ENCODE results near the gene SLX1B.
A peak's percentile ranks its signal among the peaks of the same experiment; 100 is the strongest.
"Not testable (repeated sequence)": the region's sequence is repeated elsewhere in the genome, so short reads cannot be mapped to it uniquely, and the experiment has no call there.

SLX1B gene

GRCh38 chr16:29454269-29454668, at the start of gene SLX1B, which contains the start of gene BOLA2:
TSS of gene SLX1B (plus strand) at chr16:29454533.
TSS of gene BOLA2 (minus strand) at chr16:29454351. CDS start at chr16:29454253, 98 bp downstream.
- DNase-seq, result not testable (repeated sequence)

GRCh38 chr16:29405249-29405648, 49.1 kb upstream of the SLX1B start:
- not testable (repeated sequence) for DNase-seq

- DNase-seq, result not testable (repeated sequence)
Measured at GRCh38 chr16:29423587-29423986, 30.7 kb upstream of the SLX1B start.

GRCh38 chr16:29425390-29425789, 28.9 kb upstream of the SLX1B start:
- DNase-seq, result not testable (repeated sequence)

- DNase-seq, result not testable (repeated sequence)
Measured at GRCh38 chr16:29453754-29454153, 579 bp upstream of the SLX1B start.

GRCh38 chr16:29454828-29455227, 495 bp downstream of the SLX1B start:
- not testable (repeated sequence) for DNase-seq

- not testable (repeated sequence) for DNase-seq
Measured at GRCh38 chr16:29457660-29458059, 3.3 kb downstream of the SLX1B start.

- not testable (repeated sequence) for DNase-seq
Measured at GRCh38 chr16:29459706-29460646, 5.6 kb downstream of the SLX1B start, which contains the start of gene SULT1A4. TSS of gene SULT1A4 (plus strand) at chr16:29459913. CDS start at chr16:29461386, 1,473 bp downstream.

GRCh38 chr16:29460647-29461030, 6.3 kb downstream of the SLX1B start:
- not testable (repeated sequence) for DNase-seq

- DNase-seq, result not testable (repeated sequence)
Measured at GRCh38 chr16:29465985-29466824, 11.9 kb downstream of the SLX1B start.

- DNase-seq, result not testable (repeated sequence)
Measured at GRCh38 chr16:29466904-29467303, 12.6 kb downstream of the SLX1B start.

GRCh38 chr16:29467654-29468366, 13.5 kb downstream of the SLX1B start:
- DNase-seq, result not testable (repeated sequence)

- peak; percentile 19 for DNase-seq
Measured at GRCh38 chr16:29469660-29470059, 15.3 kb downstream of the SLX1B start.

- not testable (repeated sequence) for DNase-seq
Measured at GRCh38 chr16:29472065-29472464, 17.7 kb downstream of the SLX1B start.

- DNase-seq, result not testable (repeated sequence)
Measured at GRCh38 chr16:29482276-29482675, 27.9 kb downstream of the SLX1B start.

GRCh38 chr16:29506308-29506707, 52.0 kb downstream of the SLX1B start, which contains the start of gene NPIPB12:
TSS of gene NPIPB12 (minus strand) at chr16:29506408.
- DNase-seq, result not testable (repeated sequence)

Data from CD4-positive, alpha-beta T cell treated with Interferon gamma for 1 hour (primary cell).